GM12801 (cell line): Measurements from ENCODE around the gene SLC29A4.

Experiments
- CTCF ChIP-seq: IDR thresholded peaks from one replicate; pipeline ENCODE4 v1.5.1; 2011; ENCODE audit warnings: control low read depth; ENCODE audit not compliant: insufficient read length; ENCODE audit errors: extremely low read depth

The SLC29A4 gene

DNA sequence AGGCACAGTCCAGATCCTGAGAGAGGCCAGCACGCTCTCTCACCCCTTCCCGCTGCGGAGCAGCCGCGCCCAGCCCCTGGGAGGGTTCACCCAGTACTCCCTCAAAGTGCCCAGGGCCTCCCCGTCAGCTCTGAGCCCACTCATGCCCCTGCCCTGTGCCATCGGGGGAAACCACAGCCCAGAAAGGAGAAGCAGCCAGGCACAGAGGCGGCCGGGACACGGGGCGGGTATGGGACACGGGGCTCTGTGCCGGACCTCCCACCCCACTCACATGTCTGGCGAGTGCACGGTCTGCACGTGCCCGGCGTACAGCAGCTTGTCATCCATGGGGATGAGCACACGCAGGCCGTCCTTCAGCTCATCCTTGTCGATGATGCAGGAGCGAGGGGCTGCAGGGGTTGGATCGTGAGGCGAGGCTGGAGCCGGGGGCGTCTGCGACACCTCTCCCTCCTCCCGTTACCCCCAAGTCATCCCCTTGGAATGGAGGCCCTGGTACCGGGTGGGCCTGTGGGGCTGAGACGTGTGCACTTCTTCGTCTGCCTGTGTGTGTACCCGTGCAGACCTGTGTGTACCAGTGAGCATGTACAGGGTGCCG, 38.2 kb downstream of the SLC29A4 start:
- TF ChIP-seq CTCF: no peak

GRCh38 chr7:5322621-5323410, 40.1 kb downstream of the SLC29A4 start:
- no peak for TF ChIP-seq CTCF

GRCh38 chr7:5324961-5325360, 42.2 kb downstream of the SLC29A4 start:
- TF ChIP-seq CTCF: no peak

DNA sequence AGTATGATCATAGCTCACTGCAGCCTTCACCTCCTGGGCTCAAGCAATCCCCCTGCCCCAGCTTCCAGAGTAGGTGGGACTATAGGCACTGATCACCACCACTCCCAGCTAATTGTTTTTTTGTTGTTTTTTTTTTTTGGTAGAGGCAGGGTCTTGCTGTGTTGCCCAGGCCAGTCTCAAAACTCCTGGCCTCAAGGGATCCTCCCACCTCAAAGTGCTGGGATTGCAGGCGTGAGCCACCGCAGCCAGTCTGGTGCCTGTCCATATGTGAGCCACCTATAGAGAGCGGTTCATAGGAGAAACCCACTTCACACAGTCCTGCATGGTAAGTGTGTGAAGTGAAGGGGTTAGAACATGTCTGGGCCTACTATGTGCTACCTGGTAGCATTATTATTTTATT, 47.5 kb downstream of the SLC29A4 start:
- no peak for TF ChIP-seq CTCF

- TF ChIP-seq CTCF: no peak
Measured at GRCh38 chr7:5332579-5332978, 49.8 kb downstream of the SLC29A4 start.

- no peak for TF ChIP-seq CTCF
Measured at GRCh38 chr7:5333121-5334045, 50.6 kb downstream of the SLC29A4 start.

GRCh38 chr7:5334671-5335070, 51.9 kb downstream of the SLC29A4 start:
- no peak for TF ChIP-seq CTCF
